SK-N-SH (cell line): Measurements from ENCODE around the gene ADAMTS9. TPM values are rescaled to one million over a fixed set of nuclear protein-coding genes. Genes with fewer than 3 reads are reported as not detected.

Experiments used
- CTCF ChIA-PET: fragments of 300-600, 350-600 bp; formaldehyde crosslinking; extraction: SDS; loops from one replicate; lab custom pipeline; 2021; lab: Yijun Ruan, JAX
- POLR2A ChIA-PET: fragments of 350-600 bp; sonication (Branson Sonifier 250); formaldehyde crosslinking; extraction: SDS; loops from one replicate; lab custom pipeline; 2020; ENCODE audit warnings: antibody characterized with exemption, inconsistent platforms; lab: Yijun Ruan, JAX
- DNase-seq: peaks from one replicate; pipeline ENCODE4 v3.0.0; 2012
- H2AFZ ChIP-seq: fragments of 200-600 bp; sonication (generic); 2 replicates; pipeline ENCODE4 v1.8.1; 2016; ENCODE audit warnings: antibody characterized with exemption, mild to moderate bottlenecking, low read depth
- H3F3A ChIP-seq: fragments of 200-600 bp; sonication (generic); replicated peaks from 2 replicates; pipeline ENCODE3; 2016; ENCODE audit warnings: antibody characterized with exemption, mild to moderate bottlenecking; ENCODE audit not compliant: insufficient read depth
- H3K27ac ChIP-seq, 2 experiments: fragments of 200-500 bp in 1 of 2; fragments of 200-600 bp in 1 of 2; sonication (Bioruptor generic) in 1 of 2; sonication (generic), shearing (Covaris generic) in 1 of 2; 2 replicates each; pipeline versions ENCODE4 v1.5.1 to v1.6.1; 2014 to 2016; ENCODE audit warnings: low read depth in 2 of 2, inconsistent platforms in 1 of 2, low read length in 1 of 2, mild to moderate bottlenecking in 1 of 2, mixed read lengths in 1 of 2
- H3K27me3 ChIP-seq: fragments of 200-600 bp; sonication (generic), shearing (Covaris generic); 2 replicates; pipeline ENCODE4 v1.6.1; 2016; ENCODE audit warnings: mixed run types; ENCODE audit not compliant: insufficient read depth
- H3K36me3 ChIP-seq, 2 experiments: fragments of 200-500 bp in 1 of 2; fragments of 200-600 bp in 1 of 2; sonication (Bioruptor generic) in 1 of 2; sonication (generic) in 1 of 2; replicated peaks in 1 of 2; 2 replicates each; pipeline versions ENCODE3 to v1.5.1; 2014 to 2016; ENCODE audit warnings: low read length in 1 of 2, mild to moderate bottlenecking in 1 of 2; ENCODE audit not compliant: insufficient read depth in 2 of 2, control insufficient read depth in 1 of 2
- H3K4me1 ChIP-seq, 2 experiments: fragments of 200-500 bp in 1 of 2; fragments of 200-600 bp in 1 of 2; sonication (Bioruptor generic) in 1 of 2; sonication (generic), shearing (Covaris generic) in 1 of 2; 2 replicates each; pipeline versions ENCODE4 v1.5.1 to v1.6.1; 2014 to 2016; ENCODE audit warnings: low read depth in 1 of 2, low read length in 1 of 2, mixed run types in 1 of 2; ENCODE audit not compliant: insufficient read depth in 2 of 2, control insufficient read depth in 1 of 2
- H3K4me2 ChIP-seq: fragments of 200-600 bp; sonication (generic), shearing (Covaris generic); 2 replicates; pipeline ENCODE4 v1.6.1; 2017; ENCODE audit warnings: mixed run types
- H3K4me3 ChIP-seq, 2 experiments: fragments of 200-500 bp in 1 of 2; fragments of 200-600 bp in 1 of 2; sonication (Bioruptor generic) in 1 of 2; sonication (generic), shearing (Covaris generic) in 1 of 2; 2 replicates each; pipeline versions ENCODE4 v1.5.1 to v1.8.1; 2014 to 2016; ENCODE audit warnings: low read depth in 2 of 2, inconsistent platforms in 1 of 2, low read length in 1 of 2, mild to moderate bottlenecking in 1 of 2, mixed read lengths in 1 of 2, moderate library complexity in 1 of 2
- H3K79me2 ChIP-seq: fragments of 200-600 bp; sonication (generic); 2 replicates; pipeline ENCODE4 v1.8.1; 2017; ENCODE audit warnings: mild to moderate bottlenecking; ENCODE audit not compliant: insufficient read depth
- H3K9ac ChIP-seq: fragments of 200-600 bp; sonication (generic); 2 replicates; pipeline ENCODE4 v1.6.1; 2017; ENCODE audit warnings: mixed run types
- H3K9me2 ChIP-seq: fragments of 200-600 bp; sonication (generic); 2 replicates; pipeline ENCODE4 v1.6.1; 2017; ENCODE audit warnings: mixed run types
- H3K9me3 ChIP-seq: fragments of 200-600 bp; sonication (generic); 2 replicates; pipeline ENCODE4 v1.6.1; 2017; ENCODE audit warnings: mixed run types, mild to moderate bottlenecking, moderate library complexity
- H4K20me1 ChIP-seq: fragments of 200-600 bp; sonication (generic); 2 replicates; pipeline ENCODE4 v1.6.1; 2017; ENCODE audit warnings: mild to moderate bottlenecking, mixed run types; ENCODE audit not compliant: insufficient read depth
- EP300 ChIP-seq, 2 experiments: IDR thresholded peaks; 2 replicates each; pipeline versions ENCODE4 v1.4.0 to v1.6.1; 2012; ENCODE audit warnings: borderline replicate concordance in 1 of 2, low read depth in 1 of 2, low read length in 1 of 2
- FOXJ3 ChIP-seq: sonication (generic); formaldehyde crosslinking; IDR thresholded peaks from 2 replicates; pipeline ENCODE4 v1.5.1; 2020; ENCODE audit warnings: mild to moderate bottlenecking, missing genetic modification reagents
- GATA2 ChIP-seq: sonication (generic); formaldehyde crosslinking; IDR thresholded peaks from 2 replicates; pipeline ENCODE4 v1.5.0; 2020; ENCODE audit warnings: mild to moderate bottlenecking, missing genetic modification reagents
- NFIC ChIP-seq: IDR thresholded peaks from 2 replicates; pipeline ENCODE4 v1.4.0; 2012; ENCODE audit warnings: borderline replicate concordance
- NRF1 ChIP-seq: IDR thresholded peaks from 2 replicates; pipeline ENCODE4 v1.6.1; 2012; ENCODE audit warnings: low read depth, mild to moderate bottlenecking, low read length
- POLR2AphosphoS5 ChIP-seq: IDR thresholded peaks from 2 replicates; pipeline ENCODE4 v1.6.1; 2012; ENCODE audit warnings: low read depth, low read length
- RAD21 ChIP-seq: IDR thresholded peaks from 2 replicates; pipeline ENCODE4 v1.6.1; 2012; ENCODE audit warnings: mild to moderate bottlenecking, low read length
- RCOR1 ChIP-seq: fragments of 150-350 bp; IDR thresholded peaks from 2 replicates; pipeline ENCODE4 v1.6.1; 2017; ENCODE audit warnings: antibody characterized with exemption, low read length
- RFX5 ChIP-seq: IDR thresholded peaks from 2 replicates; pipeline ENCODE4 v1.6.1; 2012; ENCODE audit warnings: mild to moderate bottlenecking, improper control_type of control experiment, low read length
- SMC3 ChIP-seq: IDR thresholded peaks from 2 replicates; pipeline ENCODE4 v1.6.1; 2012; ENCODE audit warnings: low read depth, low read length, improper control_type of control experiment
- TCF12 ChIP-seq: IDR thresholded peaks from 2 replicates; pipeline ENCODE4 v1.4.0; 2012
- USF1 ChIP-seq: IDR thresholded peaks from 2 replicates; pipeline ENCODE4 v1.4.0; 2012; ENCODE audit warnings: low read depth, borderline replicate concordance
- WGBS: methylation state at CpG from one replicate; pipeline ENCODE4 v1.1.6; 2017; ENCODE audit warnings: low lambda C conversion rate; 5-methylcytosine and 5-hydroxymethylcytosine counted together
- polyA plus RNA-seq, 3 experiments: library from polyadenylated mRNA; depleted of rRNA; stranded (reverse); fragments of >200 nt; gene quantifications; 2 replicates each; pipeline ENCODE4 v1.2.3, GENCODE V29; 2012

Gene ADAMTS9
- polyA plus RNA-seq, 1 of the 3 experiments (the other 2 are of a cell fraction), result 4.1 TPM

GRCh38 chr3:64673159-64673715 lies 14.6 kb downstream of the ADAMTS9 start:
- H3K4me1 ChIP-seq, result peaks cover 0 to 57% of the 10 kb centered on the region in 2 experiments; a peak in 2 of 4 replicates
- H3K36me3 ChIP-seq, result peaks cover 6 to 40% of the 10 kb centered on the region in 2 experiments
- H3K9ac ChIP-seq, result no peak overlapping the region
- WGBS, result 80% methylated on average over 7 of the region's 7 CpGs
- H3K9me2 ChIP-seq, result no peaks in the 10 kb centered on the region
- no peaks in the 10 kb centered on the region for H4K20me1 ChIP-seq
- no peaks in the 10 kb centered on the region for H3K27me3 ChIP-seq
- DNase-seq, result no peak
- H3K4me2 ChIP-seq, result no peak overlapping the region
- peak overlapping the region in 1 of 2 experiments; percentile 89; a peak in 2 of 4 replicates for H3K27ac ChIP-seq
- peaks cover 24% of the 10 kb centered on the region for H3F3A ChIP-seq
- no peak for TF ChIP-seq NFIC
- peak; percentile 49 for TF ChIP-seq GATA2 (CRISPR knock-in tag)
- TF ChIP-seq, all 33 proteins: peak for 1
- no peak overlapping the region for H2AFZ ChIP-seq
- ChIA-PET CTCF (interaction anchor here (1.5 kb wide), 1 partner anchor 10 kb away, joined by 4 read pairs; no protein-coding TSS in a partner anchor), POLR2A (no interaction called here)
- H3K4me3 ChIP-seq, result no peak overlapping the region; a peak in 1 of 4 replicates
- no peaks in the 10 kb centered on the region for H3K9me3 ChIP-seq
- peaks cover 34% of the 10 kb centered on the region; the same call in 1 of the 2 replicates for H3K79me2 ChIP-seq

- CTCF ChIA-PET, result interaction anchor here (0.7 to 1.6 kb wide), 5 partner anchors 8 to 938 kb away, joined by 3 to 4 read pairs (median 3); no protein-coding TSS in a partner anchor
- no peak overlapping the region for H2AFZ ChIP-seq
- no peaks in the 10 kb centered on the region for H3F3A ChIP-seq
- H3K4me1 ChIP-seq, result peaks cover 0 to 37% of the 10 kb centered on the region in 2 experiments; a peak in 2 of 4 replicates
- no peaks in the 10 kb centered on the region for H3K9me2 ChIP-seq
- WGBS, result 79% methylated on average over 8 of the region's 10 CpGs
- no peak overlapping the region for H3K4me2 ChIP-seq
- peaks cover 6 to 40% of the 10 kb centered on the region in 2 experiments for H3K36me3 ChIP-seq
- no peaks in the 10 kb centered on the region for H3K27me3 ChIP-seq
- no peaks in the 10 kb centered on the region for H4K20me1 ChIP-seq
- H3K9ac ChIP-seq, result no peak overlapping the region
- peak overlapping the region in 1 of 2 experiments; percentile 79; a peak in 2 of 4 replicates for H3K27ac ChIP-seq
- DNase-seq, result no peak
- peaks cover 25% of the 10 kb centered on the region; the same call in 1 of the 2 replicates for H3K79me2 ChIP-seq
- POLR2A ChIA-PET, result interaction anchor here (1.1 kb wide), 1 partner anchor 12 kb away, joined by 3 read pairs; no protein-coding TSS in a partner anchor
- no peak overlapping the region; a peak in 1 of 4 replicates for H3K4me3 ChIP-seq
- H3K9me3 ChIP-seq, result no peaks in the 10 kb centered on the region
- TF ChIP-seq RAD21 (no peak), RCOR1 (no peak)
These were observed 19.0 kb downstream of the ADAMTS9 start for GRCh38 chr3:64668582-64669510.

- Histone ChIP-seq H4K20me1 (no peaks in the 10 kb centered on the region), H3K4me1 (peaks cover 0 to 31% of the 10 kb centered on the region in 2 experiments; a peak in 2 of 4 replicates), H3K4me3 (no peak overlapping the region; a peak in 1 of 4 replicates), H3K9me2 (no peaks in the 10 kb centered on the region), H2AFZ (no peak overlapping the region), H3K36me3 (peaks cover 14 to 38% of the 10 kb centered on the region in 2 experiments), H3K27me3 (no peaks in the 10 kb centered on the region), H3K79me2 (peaks cover 22% of the 10 kb centered on the region; the same call in 1 of the 2 replicates), H3K27ac (peak overlapping the region in 1 of 2 experiments; percentile 79; a peak in 2 of 4 replicates), H3K4me2 (no peak overlapping the region), H3K9me3 (no peaks in the 10 kb centered on the region), H3F3A (no peaks in the 10 kb centered on the region), H3K9ac (no peak overlapping the region)
- ChIA-PET POLR2A (interaction anchor here (1.1 kb wide), 1 partner anchor 11 kb away, joined by 3 read pairs; no protein-coding TSS in a partner anchor), CTCF (interaction anchor here (1.1 to 1.4 kb wide), 3 partner anchors 7 to 732 kb away, joined by 3 read pairs; no protein-coding TSS in a partner anchor)
- DNase-seq, result no peak
- TF ChIP-seq RFX5 (no peak), POLR2AphosphoS5 (no peak), TCF12 (no peak), SMC3 (no peak), FOXJ3 (no peak), NRF1 (no peak), NFIC (no peak), EP300 (IDR thresholded peaks at IDR 0.05; ENCODE audit: borderline replicate concordance in 1 of 2, low read depth in 1 of 2, low read length in 1 of 2) (no peak), GATA2 (CRISPR knock-in tag) (no peak), USF1 (no peak)
- WGBS, result 78% methylated on average over 13 of the region's 13 CpGs
These were observed 19.8 kb downstream of the ADAMTS9 start for GRCh38 chr3:64667887-64668581.
